ENCODE measurements around the gene TTYH3.

Gene TTYH3

DNA sequence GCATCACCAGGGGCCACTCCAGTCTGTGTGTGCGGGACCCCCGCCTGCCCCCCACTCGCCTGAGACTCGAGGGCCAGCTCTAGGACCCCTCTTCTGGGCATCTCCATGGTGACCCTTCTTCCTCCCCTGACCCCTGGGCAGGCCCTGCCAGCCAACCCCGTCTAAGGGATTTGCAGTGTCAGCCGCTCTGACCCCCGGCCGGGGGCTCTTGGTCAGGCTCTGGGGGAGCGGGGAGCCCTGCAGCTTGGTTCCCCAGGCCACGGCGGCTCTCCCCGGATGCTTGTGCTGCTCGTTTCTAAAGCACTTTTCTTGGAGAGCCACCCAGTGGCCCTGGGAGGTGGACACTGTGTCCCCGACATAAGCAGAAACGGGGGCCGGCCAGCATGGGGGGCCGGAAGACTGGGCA lies 5.3 kb downstream of the TTYH3 start:
- no peak for DNase-seq

DNA sequence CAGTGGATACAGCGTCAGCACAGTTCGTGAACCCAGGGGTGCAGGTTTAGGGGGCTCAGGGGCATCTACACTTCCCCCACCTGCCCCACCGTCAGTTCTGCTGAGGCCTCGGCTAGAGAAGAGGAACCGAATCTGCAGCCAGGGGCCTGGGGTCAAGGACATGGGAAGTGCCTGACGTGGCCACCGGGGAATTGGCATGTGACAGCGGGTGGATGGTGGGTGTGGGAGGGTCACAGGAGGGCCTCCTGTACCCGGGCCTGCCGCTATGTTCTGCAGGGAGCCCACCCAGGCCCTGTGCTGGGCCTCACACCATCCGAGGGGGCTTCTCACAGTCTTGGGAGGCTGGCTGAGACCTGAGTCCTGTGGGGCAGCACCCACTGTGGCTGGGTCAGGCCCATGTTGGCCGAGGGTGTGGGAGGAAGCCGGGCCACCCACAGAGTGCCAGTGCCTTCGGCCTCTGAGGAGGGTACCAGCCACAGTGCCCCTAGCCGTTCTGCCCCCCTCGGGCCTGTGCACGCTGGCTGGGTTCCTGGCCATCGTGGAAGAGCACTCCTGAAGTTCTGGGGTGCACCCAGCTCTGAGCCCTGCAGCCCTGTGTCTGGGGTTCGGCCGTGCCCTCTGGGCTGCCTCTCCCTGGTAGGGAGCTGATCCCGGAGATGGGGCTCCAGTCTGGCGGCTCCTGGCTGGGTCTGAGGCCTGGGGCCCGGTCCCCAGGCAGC lies 5.9 kb downstream of the TTYH3 start:
- DNase-seq, result no peak

DNA sequence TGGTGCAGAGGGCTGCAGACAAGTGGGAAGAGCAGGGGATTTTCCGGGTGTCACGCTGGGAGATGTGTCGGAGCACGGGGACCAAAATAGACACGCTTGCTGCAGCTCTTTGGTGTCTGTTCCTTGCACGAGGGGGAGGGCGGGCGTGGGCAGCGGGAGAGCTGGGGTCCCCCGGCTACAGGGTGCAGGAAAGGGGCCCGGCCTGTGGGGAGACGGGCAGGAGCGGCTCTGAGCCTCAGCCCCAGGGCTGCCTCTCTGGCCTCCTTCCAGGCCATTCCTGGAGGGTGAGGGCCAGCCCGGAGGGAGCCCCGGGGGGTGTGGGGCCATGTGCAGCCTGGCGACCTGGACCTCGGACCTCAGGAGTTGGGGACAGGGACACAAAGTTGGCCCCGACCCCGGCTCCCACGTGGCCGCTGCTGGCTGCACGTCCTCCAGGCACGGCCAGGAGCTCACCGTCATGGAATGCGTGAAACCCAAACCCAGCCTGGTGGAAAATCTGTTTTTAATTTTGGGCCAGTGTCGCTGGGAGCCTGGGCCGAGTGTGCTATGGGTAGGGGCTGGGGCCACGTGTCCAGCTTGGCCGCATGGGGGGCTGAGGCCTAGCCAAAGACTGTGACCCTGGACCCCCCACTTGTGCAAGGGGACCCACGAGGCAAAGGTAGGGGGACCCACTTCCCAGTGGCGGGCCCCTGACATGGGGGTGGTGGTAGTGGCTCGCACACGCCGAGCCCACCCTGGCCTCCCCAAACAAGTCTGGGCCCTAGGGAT lies 6.6 kb downstream of the TTYH3 start:
- no peak for DNase-seq

DNA sequence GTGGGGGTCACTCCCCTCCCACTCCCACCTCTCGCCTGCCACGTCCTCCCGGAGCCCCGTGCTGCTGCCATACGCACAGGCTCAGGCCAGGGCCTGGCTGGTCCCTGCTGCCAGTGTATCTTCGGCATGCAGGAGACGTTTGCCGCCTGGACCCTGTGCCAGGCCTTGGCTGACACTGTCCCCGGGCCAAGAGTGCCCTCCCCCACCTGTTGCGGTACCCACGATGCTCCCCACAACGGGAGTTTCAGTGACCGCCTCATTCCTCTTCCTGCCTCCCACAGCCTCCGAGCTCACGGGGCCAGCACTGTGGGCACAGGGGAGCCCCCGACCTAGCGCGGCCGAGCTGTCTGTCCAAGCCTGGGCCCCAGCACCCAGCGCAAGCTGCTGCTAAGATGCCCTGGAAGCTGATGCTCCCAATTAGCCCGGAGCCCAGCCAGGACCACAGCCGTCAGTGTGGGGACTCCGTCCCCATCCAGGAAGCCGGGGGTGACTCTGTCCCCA lies 7.4 kb downstream of the TTYH3 start:
- no peak for DNase-seq

DNA sequence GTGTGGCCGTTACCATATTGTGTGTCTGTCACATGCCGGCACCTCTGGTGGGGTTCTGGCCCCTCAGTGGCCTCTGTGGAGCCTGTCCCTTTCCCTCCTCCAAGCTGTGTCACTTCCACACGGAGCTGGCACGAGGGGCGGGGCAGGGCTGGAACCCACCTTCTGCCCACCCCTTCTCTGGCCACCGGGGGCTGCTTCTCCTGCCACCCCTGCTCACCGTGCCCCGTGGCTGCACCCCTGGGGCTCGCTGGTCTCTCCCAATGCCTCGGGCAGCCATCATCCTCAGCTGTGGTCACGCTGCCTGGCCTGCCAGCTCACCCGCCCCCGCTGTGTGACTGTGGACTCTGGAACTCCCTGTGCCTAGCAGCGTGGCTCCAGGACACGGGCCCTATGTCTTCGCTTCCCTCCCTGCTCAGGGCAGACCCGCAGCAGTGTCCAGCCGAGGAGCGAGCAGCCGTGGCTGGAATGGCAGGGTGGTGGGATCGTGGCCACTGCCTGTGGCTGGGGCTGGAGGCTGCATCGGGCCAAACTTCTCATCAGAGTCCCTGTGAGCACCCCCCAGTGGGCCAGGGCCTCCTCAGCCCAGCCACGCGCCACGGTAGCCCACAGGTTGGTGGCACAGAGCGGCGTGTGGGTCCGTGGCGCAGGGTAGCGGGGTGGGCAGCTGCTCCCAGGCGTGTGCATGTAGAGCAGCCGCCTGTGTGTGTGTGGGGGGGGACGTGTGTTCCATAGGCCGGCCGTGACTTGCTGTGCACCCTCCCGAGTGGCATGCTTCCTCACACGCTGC lies 8.1 kb downstream of the TTYH3 start:
- no peak for DNase-seq

DNA sequence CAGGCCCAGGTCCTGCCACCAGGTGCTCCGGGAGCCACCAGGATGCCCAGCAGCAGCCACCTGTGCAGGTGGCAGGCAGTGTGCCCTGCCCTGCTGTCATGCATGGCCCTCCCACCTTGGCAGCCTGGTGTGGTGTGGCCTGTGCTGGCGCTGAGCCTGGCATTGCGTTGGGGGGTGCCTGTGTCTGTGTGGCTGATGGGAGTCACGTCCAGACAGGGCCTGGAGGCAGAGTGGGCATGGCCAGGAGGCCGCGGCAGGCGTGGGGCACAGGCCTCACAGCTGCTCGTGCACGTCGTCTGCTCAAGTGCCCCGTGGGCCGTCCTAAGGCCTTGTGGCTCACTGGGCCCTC lies 8.7 kb downstream of the TTYH3 start:
- no peak for DNase-seq

DNA sequence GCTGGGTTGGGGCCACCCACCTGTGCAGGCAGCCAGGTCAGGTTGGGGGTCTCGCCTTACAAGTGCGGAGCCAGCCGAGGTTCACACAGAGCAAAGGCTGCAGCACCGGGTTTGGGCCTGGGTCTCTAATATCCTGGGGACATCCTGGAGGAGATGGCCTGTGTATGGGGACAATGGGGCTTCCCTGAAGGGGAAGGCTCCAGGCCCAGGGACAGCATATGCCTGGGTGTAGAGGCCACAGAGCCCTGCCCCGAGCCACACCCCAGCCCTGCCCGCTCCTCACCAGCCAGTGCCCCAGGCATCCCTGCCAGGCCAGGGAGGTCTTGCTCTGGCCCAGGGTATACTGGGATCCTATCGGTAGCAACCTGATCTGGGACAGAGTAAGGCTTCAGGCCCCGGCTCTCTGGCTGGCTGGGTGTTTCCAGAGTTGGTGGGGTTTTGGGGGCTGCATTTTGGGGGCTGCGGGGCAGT lies 9.1 kb downstream of the TTYH3 start:
- DNase-seq, result no peak

DNA sequence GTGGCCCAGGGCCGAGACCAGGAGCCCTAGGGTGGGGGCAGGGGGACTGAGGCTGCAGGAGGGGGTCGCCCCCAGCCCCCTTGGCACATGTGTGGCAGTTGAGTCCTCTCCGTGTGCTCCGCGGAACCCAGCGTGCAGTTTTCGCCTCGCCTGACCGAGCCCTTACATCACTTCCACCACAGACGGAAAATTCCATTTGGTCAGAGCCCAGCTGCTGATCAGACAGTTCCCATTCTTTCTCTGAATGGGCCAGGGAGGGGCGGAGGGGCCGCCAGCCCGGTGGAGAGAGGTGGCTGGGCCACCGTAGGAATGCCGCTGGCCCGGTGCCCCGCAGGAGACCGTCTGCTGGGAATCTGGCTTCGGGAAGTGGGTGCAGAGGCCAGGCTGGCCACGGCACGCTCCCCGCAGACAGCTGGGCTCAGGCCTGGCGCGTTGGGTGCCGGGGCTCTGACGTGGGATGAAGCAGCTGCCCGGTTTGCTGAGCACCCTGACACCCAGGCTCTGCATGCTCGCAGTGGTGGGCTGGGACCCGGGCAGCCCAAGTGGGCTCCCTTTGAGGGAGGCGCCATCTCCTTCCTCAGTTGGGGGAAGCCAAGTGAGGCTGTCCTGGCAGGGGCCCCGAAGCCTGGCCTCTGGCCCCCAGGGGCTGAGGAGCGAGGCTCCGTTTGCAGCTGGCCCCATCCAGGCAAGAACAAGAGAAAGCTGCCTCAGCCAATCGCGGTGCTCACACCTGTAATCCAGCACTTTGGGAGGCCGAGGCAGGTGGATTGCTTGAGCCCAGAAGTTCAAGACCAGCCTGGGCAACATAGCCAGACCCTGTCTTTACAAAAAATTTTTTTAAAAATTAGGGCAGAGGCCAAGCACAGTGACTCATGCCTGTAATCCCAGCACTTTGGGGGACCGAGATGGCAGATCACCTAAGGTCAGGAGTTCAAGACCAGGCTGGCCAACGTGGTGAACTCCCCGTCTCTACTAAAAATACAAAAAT lies 9.9 kb downstream of the TTYH3 start:
- DNase-seq, result no peak

DNA sequence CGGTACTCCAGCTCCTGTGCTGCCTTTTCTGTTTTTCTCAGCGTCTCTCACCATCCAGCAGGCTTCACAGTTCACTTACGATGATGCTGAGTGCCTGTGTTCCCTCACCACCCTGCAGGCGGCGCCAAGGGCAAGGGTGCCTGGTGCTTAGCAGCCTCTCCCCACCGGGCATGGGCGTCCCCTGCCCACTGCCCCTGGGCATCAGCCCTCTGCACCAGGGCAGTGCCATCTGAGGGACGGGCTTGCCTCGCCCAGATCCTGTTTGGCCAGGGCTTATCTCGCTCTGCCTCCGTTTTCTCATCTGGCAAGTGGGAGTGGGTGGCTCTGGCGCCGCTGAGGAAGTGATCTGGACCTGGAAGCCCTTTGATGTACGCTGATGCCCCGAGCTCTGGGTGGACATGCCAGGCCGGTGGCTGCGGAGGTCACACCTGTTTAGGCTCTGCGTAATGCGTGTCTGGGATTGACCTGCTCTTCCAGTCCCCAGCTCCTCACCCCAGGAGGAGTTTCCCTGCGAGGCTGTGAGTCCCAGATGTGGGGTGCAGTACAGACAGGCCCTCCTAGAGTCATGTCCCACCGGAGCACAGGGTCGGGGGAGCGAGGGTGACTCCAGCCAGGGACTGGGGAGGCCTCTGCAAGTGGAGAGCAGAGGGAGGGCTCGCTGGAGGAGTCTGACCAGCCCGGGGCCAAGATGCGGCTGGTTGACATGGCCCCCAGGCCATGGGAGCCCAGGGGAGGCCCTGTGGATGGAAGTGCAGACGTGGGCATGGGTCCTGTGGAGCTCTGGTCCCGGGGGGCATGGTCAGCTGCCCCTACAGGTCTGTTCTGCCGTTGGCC lies 11.8 kb downstream of the TTYH3 start:
- no peak for DNase-seq

DNA sequence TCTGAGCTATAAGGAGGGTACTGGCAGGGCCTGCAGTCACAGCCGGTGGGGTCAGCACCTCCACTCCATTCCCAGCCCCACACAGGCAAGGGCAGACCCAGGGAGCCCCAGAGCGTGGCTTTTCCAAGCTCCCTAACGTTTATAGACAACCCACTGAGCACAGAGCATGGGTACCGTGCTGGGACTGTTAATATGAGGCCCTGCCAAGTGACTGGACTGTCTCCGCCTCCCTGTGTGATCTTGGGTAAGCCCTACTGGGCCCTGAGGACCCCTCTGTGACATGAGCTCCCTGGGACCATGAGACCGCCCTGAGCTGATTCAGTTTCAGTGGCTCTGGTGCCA lies 12.4 kb downstream of the TTYH3 start:
- no peak for DNase-seq

DNA sequence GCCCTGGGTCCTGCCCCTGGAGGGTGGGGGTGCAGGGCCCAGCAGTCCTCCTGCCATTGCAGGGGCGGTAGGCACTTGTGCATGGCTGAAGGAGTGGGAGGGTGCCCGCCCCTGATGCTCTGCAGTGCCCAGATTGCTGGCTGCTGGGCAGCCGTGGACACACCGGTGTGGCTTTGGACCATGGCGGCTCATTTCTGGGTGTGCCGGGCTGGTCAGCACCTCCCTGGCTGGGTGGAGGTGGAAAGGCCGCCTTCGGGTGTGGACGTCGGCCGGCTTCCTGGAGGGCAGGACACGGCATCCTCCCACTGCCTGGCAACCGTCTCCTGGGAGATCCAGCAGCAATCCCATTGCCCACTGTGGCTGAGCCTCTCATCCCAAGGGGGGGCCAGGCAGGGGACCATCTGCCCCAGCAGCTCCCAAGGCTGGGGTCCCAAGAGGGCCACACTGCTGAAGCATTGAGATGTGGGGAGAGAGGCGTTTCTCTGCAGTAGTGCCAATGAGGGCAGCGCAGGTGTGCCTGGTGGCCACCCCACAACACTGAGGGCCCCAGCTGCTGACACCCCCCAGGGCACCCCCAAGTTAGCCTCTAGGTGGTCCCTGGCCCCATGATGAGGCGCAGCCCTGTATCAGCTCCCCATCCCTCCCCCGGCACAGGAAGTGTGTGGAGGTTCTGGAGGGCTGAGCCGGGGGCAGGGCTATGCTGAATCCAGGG lies 12.9 kb downstream of the TTYH3 start:
- DNase-seq, result peak; percentile 41

DNA sequence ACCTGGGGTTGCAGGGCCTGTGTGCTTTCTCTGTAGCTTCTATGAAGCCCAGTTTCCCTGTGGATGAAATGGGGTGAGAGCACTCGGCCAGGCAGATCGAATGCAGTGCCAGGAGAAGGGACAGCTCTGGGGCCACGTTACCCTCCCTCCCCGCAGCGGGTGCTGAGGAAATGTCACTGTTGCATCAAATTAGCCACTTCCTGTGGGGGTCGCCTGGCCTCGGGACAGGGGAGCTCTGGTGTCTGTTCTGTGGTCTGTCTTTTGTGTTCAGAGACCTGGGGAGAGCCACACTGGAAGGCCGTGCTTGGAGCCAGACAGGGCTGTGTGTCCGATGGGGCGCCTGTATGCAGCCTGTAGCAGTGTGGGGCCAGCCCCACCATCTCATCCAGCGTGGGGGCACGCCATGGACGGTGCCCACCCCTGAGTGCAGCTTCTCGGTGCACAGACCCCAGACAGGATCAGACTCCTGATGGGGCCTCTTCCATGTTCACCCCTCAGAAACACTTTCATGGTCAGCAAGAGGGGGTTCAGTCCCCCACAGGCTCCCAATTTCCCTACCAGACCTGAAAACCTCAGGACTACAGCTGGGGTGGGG lies 13.6 kb downstream of the TTYH3 start:
- DNase-seq, result peak; percentile 50

DNA sequence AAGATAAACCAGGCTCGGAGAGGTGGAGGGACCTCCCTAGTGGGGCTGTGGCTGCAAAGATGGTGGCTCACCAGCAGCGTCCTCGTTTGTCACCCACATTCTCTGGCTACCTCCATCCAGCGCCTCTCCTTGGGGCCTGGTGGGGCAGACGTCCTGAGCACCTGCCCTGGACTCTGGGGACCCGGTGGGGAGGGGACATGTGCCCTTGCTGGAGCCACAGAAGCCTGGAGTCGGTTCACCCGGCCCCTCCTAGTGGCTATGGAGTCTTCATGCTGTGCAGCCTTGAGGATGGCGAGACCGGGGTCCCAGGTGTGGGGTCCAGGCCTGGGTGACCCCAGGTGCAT lies 14.5 kb downstream of the TTYH3 start:
- DNase-seq, result no peak

DNA sequence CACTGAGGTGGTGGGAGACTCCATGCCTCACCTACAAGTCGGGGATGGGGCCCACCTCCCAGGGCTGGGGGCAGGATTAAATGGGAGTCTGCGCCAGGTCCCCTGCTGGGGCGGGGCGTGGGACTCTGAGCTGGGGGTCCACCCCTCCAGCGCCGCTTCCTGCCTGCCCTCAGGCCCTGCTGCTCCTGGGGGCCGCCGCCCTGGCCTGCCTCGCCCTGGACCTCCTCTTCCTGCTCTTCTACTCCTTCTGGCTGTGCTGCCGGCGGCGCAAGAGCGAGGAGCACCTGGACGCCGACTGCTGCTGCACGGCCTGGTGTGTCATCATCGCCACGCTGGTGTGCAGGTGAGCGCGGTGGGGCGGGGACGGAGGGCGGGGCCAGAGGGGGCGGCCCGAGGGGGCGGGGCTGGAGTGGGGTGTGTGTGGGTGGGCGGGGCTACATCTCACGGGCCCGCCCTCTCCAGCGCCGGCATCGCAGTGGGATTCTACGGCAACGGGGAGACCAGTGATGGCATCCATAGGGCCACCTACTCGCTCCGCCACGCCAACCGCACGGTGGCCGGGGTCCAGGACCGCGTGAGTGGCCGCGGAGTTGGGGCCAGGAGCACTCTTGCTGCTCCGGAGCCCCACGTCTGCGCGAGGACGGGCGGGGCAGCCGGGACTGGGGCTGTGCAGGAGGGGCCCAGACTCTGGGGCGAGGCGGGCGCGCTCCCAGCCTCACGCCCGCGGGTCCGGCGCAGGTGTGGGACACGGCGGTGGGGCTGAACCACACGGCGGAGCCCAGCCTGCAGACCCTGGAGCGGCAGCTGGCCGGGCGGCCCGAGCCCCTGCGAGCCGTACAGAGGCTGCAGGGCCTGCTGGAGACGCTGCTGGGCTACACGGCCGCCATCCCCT lies 15.1 kb downstream of the TTYH3 start:
- DNase-seq, result no peak

DNA sequence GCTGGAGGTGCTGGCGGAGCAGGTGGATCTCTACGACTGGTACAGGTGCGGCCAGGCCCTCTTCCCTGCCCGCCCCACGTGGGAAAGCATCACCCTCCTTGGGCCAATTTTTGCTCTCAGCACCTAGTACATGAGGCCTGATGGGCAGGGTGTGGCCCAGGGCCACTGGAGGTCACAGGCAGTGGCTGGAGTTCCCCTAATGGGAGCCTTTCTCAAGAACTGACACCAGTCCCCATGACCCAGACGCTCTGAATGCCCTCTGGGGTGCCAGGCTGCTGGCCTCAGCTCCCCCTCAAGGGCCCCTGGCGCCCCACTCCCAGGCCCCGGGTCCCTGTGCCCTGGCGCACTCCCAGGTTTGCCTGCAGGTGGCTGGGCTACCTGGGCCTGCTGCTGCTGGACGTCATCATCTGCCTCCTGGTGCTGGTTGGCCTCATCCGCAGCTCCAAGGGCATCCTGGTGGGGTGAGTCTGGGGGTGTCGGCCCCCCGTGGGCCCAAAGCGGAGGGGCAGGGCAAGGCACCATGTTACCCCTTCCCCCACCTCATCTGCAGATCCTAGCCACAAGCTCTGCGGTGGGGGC lies 15.9 kb downstream of the TTYH3 start:
- DNase-seq, result no peak

DNA sequence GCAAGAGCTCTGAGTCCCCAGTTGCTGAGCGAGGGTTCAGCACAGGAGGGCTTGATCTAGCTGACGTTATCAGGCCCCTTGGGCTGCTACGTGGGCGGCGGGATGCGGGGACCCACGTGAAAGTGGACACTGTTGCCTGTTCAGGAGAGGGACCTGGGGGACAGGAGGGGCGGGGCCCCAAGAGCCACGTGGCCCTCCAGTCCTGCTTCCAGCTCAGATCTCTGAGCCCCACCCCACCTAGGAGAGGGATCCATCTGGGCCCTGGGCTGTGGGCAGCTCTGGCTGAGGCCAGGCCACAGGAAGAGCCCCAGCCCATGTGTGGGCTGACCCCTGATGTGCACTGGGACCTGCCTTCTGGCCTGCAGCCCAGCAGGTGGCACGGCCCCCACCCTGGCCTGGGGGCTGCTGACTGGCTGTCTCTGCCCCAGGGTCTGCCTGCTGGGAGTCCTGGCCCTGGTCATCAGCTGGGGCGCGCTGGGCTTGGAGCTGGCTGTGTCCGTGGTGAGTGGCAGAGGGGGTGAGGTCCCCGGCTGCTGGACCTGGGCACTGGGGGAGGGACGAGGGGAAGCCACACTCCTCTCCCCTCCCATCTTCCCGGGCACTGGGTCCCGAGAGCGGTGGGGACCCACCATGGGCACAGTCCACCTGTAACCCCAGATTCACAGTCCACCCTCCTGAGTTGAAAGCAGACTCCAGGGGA lies 17.5 kb downstream of the TTYH3 start:
- no peak for DNase-seq

DNA sequence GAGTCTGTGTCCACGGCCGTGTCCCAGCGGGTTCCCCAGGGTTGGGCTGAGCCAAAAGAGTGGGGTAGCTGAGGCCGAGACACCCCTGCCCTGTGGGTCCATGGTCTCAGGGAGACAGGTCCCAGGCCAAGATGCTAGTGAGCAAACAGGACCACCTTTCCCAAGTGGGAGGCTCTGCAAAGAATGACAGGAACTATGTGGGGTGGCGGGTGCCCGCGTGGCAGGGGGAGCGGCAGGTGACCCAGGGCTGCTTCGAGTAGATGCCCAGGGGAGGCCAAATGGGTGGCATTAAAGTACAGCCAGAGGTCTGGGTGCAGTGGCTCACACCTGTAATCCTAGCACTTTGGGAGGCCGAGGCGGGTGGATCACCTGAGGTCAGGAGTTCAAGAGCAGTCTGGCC lies 18.2 kb downstream of the TTYH3 start:
- no peak for DNase-seq

DNA sequence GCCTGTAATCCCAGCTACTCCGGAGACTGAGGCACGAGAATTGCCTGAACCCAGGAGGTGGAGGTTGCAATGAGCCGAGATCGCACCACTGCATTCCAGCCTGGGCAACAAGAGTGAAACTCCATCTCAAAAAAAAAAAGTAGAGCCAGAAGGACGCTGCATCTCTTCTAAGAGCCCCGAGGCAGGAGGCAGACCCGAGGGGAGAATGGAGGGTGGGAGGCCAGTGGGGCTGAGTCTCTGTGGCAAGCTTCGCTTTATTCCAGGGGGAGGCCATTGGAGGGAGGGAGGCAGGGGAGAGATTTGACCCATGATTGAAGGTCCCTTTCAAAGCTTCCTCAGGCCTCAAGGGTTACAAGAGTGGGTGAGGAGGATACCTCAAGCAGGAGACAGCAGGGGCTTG lies 18.7 kb downstream of the TTYH3 start:
- DNase-seq, result no peak

All from CD4-positive, alpha-beta T cell treated with Interleukin-17A for 4 hours (primary cell).